Transverse colon (tissue), 4 donors: Measurements from ENCODE around the gene SLC13A3. TPM values are rescaled to one million over a fixed set of nuclear protein-coding genes. Genes with fewer than 3 reads are reported as not detected.

Experiments used
- DNase-seq: peaks from one replicate; pipeline ENCODE4 v3.0.0-alpha.2; 2019
- H3K27ac ChIP-seq, 4 donors: fragments of 200-600 bp; sonication (generic); 2 replicates each; pipeline ENCODE4 v1.5.1; 2016 to 2018; ENCODE audit warnings: inconsistent platforms in 4 of 4
- H3K27me3 ChIP-seq: fragments of 200-600 bp; sonication (generic); 2 replicates; pipeline ENCODE4 v1.5.1; 2017; ENCODE audit warnings: inconsistent platforms
- H3K36me3 ChIP-seq, 4 donors: fragments of 200-600 bp; sonication (generic); 2 replicates each; pipeline ENCODE4 v1.5.1; 2017 to 2019; ENCODE audit warnings: inconsistent platforms in 4 of 4
- H3K4me1 ChIP-seq, 4 donors: fragments of 200-600 bp; sonication (generic); 2 replicates each; pipeline ENCODE4 v1.5.1; 2017 to 2020; ENCODE audit warnings: inconsistent platforms in 4 of 4
- H3K4me3 ChIP-seq, 4 donors: fragments of 200-600 bp; sonication (generic); 1 replicate in 1 of 4; 2 replicates in 3 of 4; pipeline versions ENCODE4 v1.5.1 to v1.6.1; 2017 to 2019; ENCODE audit warnings: inconsistent platforms in 4 of 4
- H3K9me3 ChIP-seq, 2 donors: fragments of 200-600 bp; sonication (generic); 2 replicates each; pipeline ENCODE4 v1.5.1; 2017 to 2019; ENCODE audit warnings: inconsistent platforms in 2 of 2
- EP300 ChIP-seq: sonication (generic); formaldehyde crosslinking; IDR thresholded peaks from one replicate; pipeline ENCODE4 v1.6.1; 2017; ENCODE audit warnings: antibody characterized with exemption, low read depth
- POLR2A ChIP-seq: fragments of 450-650 bp; IDR thresholded peaks from one replicate; pipeline ENCODE4 v1.6.1; 2016; ENCODE audit warnings: antibody characterized with exemption, mild to moderate bottlenecking, moderate library complexity
- POLR2AphosphoS5 ChIP-seq, 3 donors: sonication (generic); formaldehyde crosslinking; IDR thresholded peaks; one replicate each; pipeline ENCODE4 v1.6.1; 2016; ENCODE audit warnings: antibody characterized with exemption in 3 of 3
- WGBS, 2 donors: methylation state at CpG; one replicate each; pipeline ENCODE4 v1.1.5; 2018; ENCODE audit warnings: low coverage in 1 of 2; 5-methylcytosine and 5-hydroxymethylcytosine counted together
- in situ Hi-C, 4 donors: fragments of 200-750 bp; cut with MboI; loops; one replicate each; pipeline versions ENCODE4 v1.15.0 to v1.15.1; 2017; ENCODE audit warnings: low sequenced_read_pairs in 3 of 4, low pct_ligation_motif_present in 1 of 4, low pct_unique_long_range_greater_than_20kb in 1 of 4
- intact Hi-C: fragments of 100-400 bp; cut with DNase I; formaldehyde crosslinking; loops from one replicate; pipeline ENCODE4 v1.15.1; 2023; ENCODE audit warnings: low total_unique reads
- total RNA-seq, 4 donors: library from RNA; depleted of rRNA; stranded (reverse); fragments of >200 nt; gene quantifications; one replicate each; pipeline ENCODE4 v1.1.0, GENCODE V29; 2016
- TF ChIP-seq, protein P1 (sequence below), 5 experiments: fragments of 200-600 bp in 3 of 5; fragments of 450-650 bp in 2 of 5; sonication (generic) in 3 of 5; IDR thresholded peaks; 1 replicate in 2 of 5; 2 replicates in 3 of 5; pipeline ENCODE4 v1.5.1; 2016 to 2017; ENCODE audit warnings: antibody characterized with exemption in 5 of 5, inconsistent platforms in 3 of 5, mild to moderate bottlenecking in 2 of 5, moderate library complexity in 1 of 5

The SLC13A3 gene
- total RNA-seq, 4 donors from 2014 or later: 0.14 to 0.48 TPM; not detected in 2

DNA sequence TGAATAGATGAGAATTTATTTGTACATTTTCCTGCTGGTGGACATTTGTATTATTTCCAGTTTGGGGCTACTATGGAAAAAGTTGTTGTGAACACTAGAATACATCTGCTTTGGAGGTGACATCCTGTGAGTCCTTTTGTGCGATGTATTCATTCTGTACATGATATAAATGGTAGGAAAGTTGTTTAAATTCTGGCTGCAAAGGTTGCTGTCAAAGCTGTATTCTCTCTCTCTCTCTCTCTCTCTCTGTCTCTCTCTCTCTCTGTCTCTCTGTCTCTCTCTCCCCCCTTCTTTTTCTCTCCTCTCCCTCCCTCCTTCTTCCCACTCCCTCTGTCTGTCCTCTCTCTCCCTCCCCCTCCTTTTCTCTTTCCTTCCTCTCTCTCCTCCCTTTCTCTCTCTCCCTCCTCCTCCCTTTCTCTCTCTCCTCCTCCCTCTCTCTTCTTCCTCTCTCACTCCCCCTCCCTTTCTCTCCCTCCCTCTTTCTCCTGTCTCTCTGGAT, 25.3 kb downstream of the SLC13A3 start:
- no peaks in the 10 kb centered on the region for H3K9me3 ChIP-seq
- H3K27me3 ChIP-seq: no peaks in the 10 kb centered on the region
- intact Hi-C loops (no loop called here), in situ Hi-C loops (no loop called here)
- no peak for DNase-seq
- WGBS, 2 donors: 93 to 100% methylated on average over 1 of the region's 1 CpG
- H3K4me1 ChIP-seq: no peaks in the 10 kb centered on the region
- no peaks in the 10 kb centered on the region for H3K36me3 ChIP-seq
- H3K27ac ChIP-seq: no peak overlapping the region
- H3K4me3 ChIP-seq: no peak overlapping the region
- TF ChIP-seq, protein P1, sequence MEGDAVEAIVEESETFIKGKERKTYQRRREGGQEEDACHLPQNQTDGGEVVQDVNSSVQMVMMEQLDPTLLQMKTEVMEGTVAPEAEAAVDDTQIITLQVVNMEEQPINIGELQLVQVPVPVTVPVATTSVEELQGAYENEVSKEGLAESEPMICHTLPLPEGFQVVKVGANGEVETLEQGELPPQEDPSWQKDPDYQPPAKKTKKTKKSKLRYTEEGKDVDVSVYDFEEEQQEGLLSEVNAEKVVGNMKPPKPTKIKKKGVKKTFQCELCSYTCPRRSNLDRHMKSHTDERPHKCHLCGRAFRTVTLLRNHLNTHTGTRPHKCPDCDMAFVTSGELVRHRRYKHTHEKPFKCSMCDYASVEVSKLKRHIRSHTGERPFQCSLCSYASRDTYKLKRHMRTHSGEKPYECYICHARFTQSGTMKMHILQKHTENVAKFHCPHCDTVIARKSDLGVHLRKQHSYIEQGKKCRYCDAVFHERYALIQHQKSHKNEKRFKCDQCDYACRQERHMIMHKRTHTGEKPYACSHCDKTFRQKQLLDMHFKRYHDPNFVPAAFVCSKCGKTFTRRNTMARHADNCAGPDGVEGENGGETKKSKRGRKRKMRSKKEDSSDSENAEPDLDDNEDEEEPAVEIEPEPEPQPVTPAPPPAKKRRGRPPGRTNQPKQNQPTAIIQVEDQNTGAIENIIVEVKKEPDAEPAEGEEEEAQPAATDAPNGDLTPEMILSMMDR (IDR thresholded peaks at IDR 0.05): no peak
- no peak for TF ChIP-seq POLR2AphosphoS5 (IDR thresholded peaks at IDR 0.05)
- TF ChIP-seq POLR2A: no peak

DNA sequence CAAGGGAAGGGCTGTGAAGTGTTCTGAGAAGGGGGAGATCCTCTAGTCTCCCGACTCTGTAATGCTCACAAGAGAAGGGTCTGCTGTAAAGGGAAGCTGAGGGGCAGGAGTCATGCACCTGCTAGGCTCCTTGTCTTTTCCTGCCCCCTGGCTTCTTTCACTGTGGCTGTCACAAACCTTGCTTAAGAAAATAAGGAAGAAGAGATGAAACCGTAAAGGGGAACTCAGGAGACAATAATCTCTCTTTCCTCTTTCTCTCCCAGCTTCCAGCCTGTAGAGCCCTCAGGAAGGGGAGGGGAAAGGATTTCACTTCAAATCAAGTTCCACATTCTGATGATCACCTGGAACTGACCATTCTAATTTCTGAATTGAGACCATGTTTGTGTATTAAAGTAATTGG, 26.3 kb downstream of the SLC13A3 start:
- H3K4me1 ChIP-seq: no peaks in the 10 kb centered on the region
- 45 to 55% methylated on average over 2 of the region's 2 CpGs for WGBS, 2 donors
- intact Hi-C loops (no loop called here), in situ Hi-C loops (no loop called here)
- no peak for DNase-seq
- H3K4me3 ChIP-seq: no peak overlapping the region
- no peak overlapping the region for H3K27ac ChIP-seq
- TF ChIP-seq, protein P1 (IDR thresholded peaks at IDR 0.05): no peak
- TF ChIP-seq POLR2A: no peak
- no peak for TF ChIP-seq POLR2AphosphoS5 (IDR thresholded peaks at IDR 0.05)
- no peak for TF ChIP-seq EP300
- H3K27me3 ChIP-seq: no peaks in the 10 kb centered on the region
- H3K36me3 ChIP-seq: no peaks in the 10 kb centered on the region
- H3K9me3 ChIP-seq: no peaks in the 10 kb centered on the region

DNA sequence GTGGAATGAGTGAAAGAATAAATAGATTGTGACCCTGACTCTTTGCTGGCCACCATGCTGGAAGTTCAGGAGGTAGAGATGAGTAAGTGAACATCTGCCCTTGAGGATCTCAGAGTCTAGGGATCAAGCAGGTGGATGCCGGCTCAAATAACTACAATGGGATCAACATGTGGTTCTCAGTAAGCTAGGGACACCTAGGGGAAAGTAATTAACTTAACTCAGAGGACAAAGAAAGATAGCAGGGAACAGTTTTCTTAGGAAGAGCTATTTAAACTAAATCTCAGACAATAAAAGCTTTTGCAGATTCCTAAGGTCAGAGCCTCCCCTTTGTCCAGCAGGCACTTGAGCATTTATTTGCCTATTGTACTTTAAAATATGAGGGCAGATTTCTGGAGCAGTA, 29.1 kb downstream of the SLC13A3 start:
- Histone ChIP-seq H3K27me3 (no peaks in the 10 kb centered on the region), H3K36me3 (no peaks in the 10 kb centered on the region), H3K27ac (no peak overlapping the region), H3K9me3 (no peaks in the 10 kb centered on the region), H3K4me1 (no peaks in the 10 kb centered on the region), H3K4me3 (no peak overlapping the region)
- TF ChIP-seq POLR2A (no peak), EP300 (no peak), POLR2AphosphoS5 (IDR thresholded peaks at IDR 0.05) (no peak)
- TF ChIP-seq, protein P1 (IDR thresholded peaks at IDR 0.05): no peak
- intact Hi-C loops (no loop called here), in situ Hi-C loops (no loop called here)
- no peak for DNase-seq
- 54 to 64% methylated on average over 1 of the region's 1 CpG for WGBS, 2 donors

DNA sequence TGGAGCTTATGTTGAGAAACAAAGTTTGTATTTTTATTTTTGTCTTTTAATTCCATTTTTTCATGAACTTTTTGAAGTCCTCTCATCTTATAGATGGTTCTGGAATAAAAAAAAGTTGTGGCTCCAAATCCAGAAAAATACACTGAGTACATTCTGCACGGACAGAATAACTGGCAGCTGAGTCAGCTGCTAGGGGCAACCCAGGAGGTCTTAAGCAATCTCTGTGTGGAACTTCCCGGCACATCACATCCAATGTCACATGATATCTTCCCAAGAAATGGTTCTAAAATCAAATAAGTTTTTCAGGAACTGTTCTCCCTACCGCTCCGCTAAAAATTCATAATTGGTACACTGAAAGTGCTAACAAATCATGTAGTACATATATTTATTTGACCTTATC, 29.8 kb downstream of the SLC13A3 start:
- TF ChIP-seq, protein P1 (IDR thresholded peaks at IDR 0.05): no peak
- TF ChIP-seq POLR2AphosphoS5 (IDR thresholded peaks at IDR 0.05) (no peak), EP300 (no peak), POLR2A (no peak)
- H3K9me3 ChIP-seq: no peaks in the 10 kb centered on the region
- H3K36me3 ChIP-seq: no peaks in the 10 kb centered on the region
- H3K27ac ChIP-seq: no peak overlapping the region
- WGBS, 2 donors: 76 to 79% methylated on average over 4 of the region's 4 CpGs
- in situ Hi-C loops: no loop called here
- no peak overlapping the region for H3K4me3 ChIP-seq
- intact Hi-C loops: no loop called here
- DNase-seq: no peak
- no peaks in the 10 kb centered on the region for H3K27me3 ChIP-seq
- H3K4me1 ChIP-seq: no peaks in the 10 kb centered on the region
